Activated CD4-positive, alpha-beta T cell treated with anti-CD3 and anti-CD28 coated beads for 36 hours (primary cell): ENCODE data around the gene PKD2L1. TPM values are rescaled to one million over a fixed set of nuclear protein-coding genes. Genes with fewer than 3 reads are reported as not detected.
"Not testable (repeated sequence)": the region's sequence is repeated elsewhere in the genome, so short reads cannot be mapped to it uniquely, and the experiment has no call there.

Source experiments
- ATAC-seq: fragments of 200-7000 bp; cut with Tn5 transposase; one replicate; pipeline ENCODE4 v1.10.0; 2021; ENCODE audit warnings: mild to moderate bottlenecking, moderate library complexity
- CTCF ChIA-PET: fragments of 350-600 bp; sonication (Branson Sonifier 250); formaldehyde crosslinking; loops from one replicate; lab custom pipeline; 2021; ENCODE audit warnings: antibody characterized with exemption; lab: Charles Lee
- POLR2A ChIA-PET: fragments of 350-600 bp; sonication (Branson Sonifier 250); formaldehyde crosslinking; loops from one replicate; lab custom pipeline; 2021; ENCODE audit warnings: antibody characterized with exemption, inconsistent platforms; lab: Charles Lee
- DNase-seq: peaks from one replicate; pipeline ENCODE4 v3.0.0-alpha.2; 2020
- H3K27ac Mint-ChIP-seq: one replicate; pipeline ENCODE4 v1.8.0; 2021; ENCODE audit warnings: mixed read lengths
- H3K27me3 Mint-ChIP-seq: one replicate; pipeline ENCODE4 v1.8.0; 2021; ENCODE audit warnings: mixed read lengths
- H3K36me3 Mint-ChIP-seq: one replicate; pipeline ENCODE4 v1.8.0; 2021; ENCODE audit warnings: low read depth, mixed read lengths
- H3K4me1 Mint-ChIP-seq: one replicate; pipeline ENCODE4 v1.8.0; 2021; ENCODE audit warnings: mixed read lengths
- H3K4me3 Mint-ChIP-seq: one replicate; pipeline ENCODE4 v1.8.0; 2021; ENCODE audit warnings: mild to moderate bottlenecking, moderate library complexity, mixed read lengths
- H3K9me3 Mint-ChIP-seq: one replicate; pipeline ENCODE4 v1.8.0; 2021; ENCODE audit warnings: low read depth, mixed read lengths
- intact Hi-C, 2 experiments: fragments of 100-400 bp; cut with DNase I in 1 of 2; cut with micrococcal nuclease in 1 of 2; formaldehyde crosslinking; loops; one replicate each; pipeline versions ENCODE4 v1.14.2 to v1.15.1; 2022 to 2024; cut with DNase I, micrococcal nuclease
- total RNA-seq, 2 experiments: library from RNA; stranded (reverse); gene quantifications; one replicate each; pipeline ENCODE4 v1.2.3, GENCODE V29; 2021

The PKD2L1 gene
- total RNA-seq, 2 experiments from 2014 or later = not detected

GRCh38 chr10:100306861-100307260, 23.2 kb downstream of the PKD2L1 start:
- Mint-ChIP-seq H3K4me3 (no peak overlapping the region), H3K9me3 (no peaks in the 10 kb centered on the region), H3K36me3 (no peaks in the 10 kb centered on the region), H3K4me1 (no peaks in the 10 kb centered on the region), H3K27me3 (peaks cover 40% of the 10 kb centered on the region), H3K27ac (no peak overlapping the region)
- ATAC-seq (no peak), DNase-seq (no peak)
- ChIA-PET POLR2A (no interaction called here), CTCF (no interaction called here)
- intact Hi-C loops = no loop called here

- CTCF ChIA-PET = interaction anchor here (0.6 to 1.4 kb wide), 4 partner anchors 111 to 178 kb away, joined by 3 to 5 read pairs (median 4); no protein-coding TSS in a partner anchor
- Mint-ChIP-seq H3K27ac (no peak overlapping the region), H3K4me3 (no peak overlapping the region), H3K9me3 (no peaks in the 10 kb centered on the region), H3K4me1 (no peaks in the 10 kb centered on the region), H3K36me3 (no peaks in the 10 kb centered on the region), H3K27me3 (peaks cover 39% of the 10 kb centered on the region)
- POLR2A ChIA-PET = no interaction called here
- no peak for ATAC-seq
- intact Hi-C loops = no loop called here
- DNase-seq = no peak
Observed at GRCh38 chr10:100304414-100304813, 25.6 kb downstream of the PKD2L1 start.

GRCh38 chr10:100303724-100304319, 26.2 kb downstream of the PKD2L1 start:
- CTCF ChIA-PET = interaction anchor here (0.6 to 1.6 kb wide), 7 partner anchors 19 to 205 kb away, joined by 3 to 6 read pairs (median 3); no protein-coding TSS in a partner anchor
- no peak overlapping the region for H3K27ac Mint-ChIP-seq
- ATAC-seq (no peak), DNase-seq (no peak)
- intact Hi-C loops = loop anchor here in 1 of 2 experiments (1.0 kb wide), 1 partner anchor 129 kb away; no protein-coding TSS in a partner anchor
- no peaks in the 10 kb centered on the region for H3K9me3 Mint-ChIP-seq
- no peaks in the 10 kb centered on the region for H3K36me3 Mint-ChIP-seq
- peaks cover 41% of the 10 kb centered on the region for H3K27me3 Mint-ChIP-seq
- H3K4me3 Mint-ChIP-seq = no peak overlapping the region
- no peaks in the 10 kb centered on the region for H3K4me1 Mint-ChIP-seq
- POLR2A ChIA-PET = no interaction called here

GRCh38 chr10:100301123-100301522, 28.9 kb downstream of the PKD2L1 start:
- H3K9me3 Mint-ChIP-seq, CTCF ChIA-PET, POLR2A ChIA-PET, DNase-seq, H3K4me1 Mint-ChIP-seq, intact Hi-C loops, H3K4me3 Mint-ChIP-seq, H3K27ac Mint-ChIP-seq, H3K36me3 Mint-ChIP-seq, ATAC-seq: not testable (repeated sequence)
- peaks cover 38% of the 10 kb centered on the region for H3K27me3 Mint-ChIP-seq

GRCh38 chr10:100297242-100297641, 32.8 kb downstream of the PKD2L1 start:
- peaks cover 30% of the 10 kb centered on the region for H3K27me3 Mint-ChIP-seq
- no peaks in the 10 kb centered on the region for H3K36me3 Mint-ChIP-seq
- intact Hi-C loops = no loop called here
- H3K4me3 Mint-ChIP-seq = no peak overlapping the region
- DNase-seq = no peak
- no peak overlapping the region for H3K27ac Mint-ChIP-seq
- ChIA-PET CTCF (interaction anchor here (0.7 kb wide), 1 partner anchor 125 kb away, joined by 3 read pairs; no protein-coding TSS in a partner anchor), POLR2A (no interaction called here)
- H3K4me1 Mint-ChIP-seq = no peaks in the 10 kb centered on the region
- H3K9me3 Mint-ChIP-seq = no peaks in the 10 kb centered on the region
- no peak for ATAC-seq

- Mint-ChIP-seq H3K27me3 (peaks cover 23% of the 10 kb centered on the region), H3K4me3 (no peak overlapping the region), H3K27ac (no peak overlapping the region), H3K9me3 (no peaks in the 10 kb centered on the region), H3K4me1 (no peaks in the 10 kb centered on the region), H3K36me3 (no peaks in the 10 kb centered on the region)
- DNase-seq (no peak), ATAC-seq (no peak)
- ChIA-PET CTCF (no interaction called here), POLR2A (no interaction called here)
- intact Hi-C loops = no loop called here
Observed at GRCh38 chr10:100293066-100293465, 37.0 kb downstream of the PKD2L1 start.

GRCh38 chr10:100292300-100292699, 37.7 kb downstream of the PKD2L1 start:
- ChIA-PET CTCF (interaction anchor here (0.5 kb wide), 1 partner anchor 184 kb away, joined by 4 read pairs; no protein-coding TSS in a partner anchor), POLR2A (interaction anchor here (0.6 kb wide), 1 partner anchor 270 kb away, joined by 5 read pairs; no protein-coding TSS in a partner anchor)
- H3K36me3 Mint-ChIP-seq, DNase-seq, H3K9me3 Mint-ChIP-seq, ATAC-seq, H3K4me1 Mint-ChIP-seq, H3K4me3 Mint-ChIP-seq, intact Hi-C loops, H3K27ac Mint-ChIP-seq: not testable (repeated sequence)
- H3K27me3 Mint-ChIP-seq = peaks cover 21% of the 10 kb centered on the region

- intact Hi-C loops = no loop called here
- POLR2A ChIA-PET = no interaction called here
Observed at GRCh38 chr10:100291356-100291755, 38.7 kb downstream of the PKD2L1 start.

GRCh38 chr10:100289641-100290040, 40.4 kb downstream of the PKD2L1 start:
- H3K36me3 Mint-ChIP-seq = peaks cover 15% of the 10 kb centered on the region
- H3K9me3 Mint-ChIP-seq = no peaks in the 10 kb centered on the region
- no peak for ATAC-seq
- H3K4me1 Mint-ChIP-seq = peaks cover 17% of the 10 kb centered on the region
- intact Hi-C loops = no loop called here
- no peak overlapping the region for H3K4me3 Mint-ChIP-seq
- ChIA-PET POLR2A (no interaction called here), CTCF (interaction anchor here (1.3 kb wide), 1 partner anchor 9 kb away, joined by 3 read pairs; no protein-coding TSS in a partner anchor)
- H3K27me3 Mint-ChIP-seq = peaks cover 8% of the 10 kb centered on the region
- no peak for DNase-seq
- no peak overlapping the region for H3K27ac Mint-ChIP-seq

More at GRCh38 chr10:100291356-100291755, 38.7 kb downstream of the PKD2L1 start:
- CTCF ChIA-PET = no interaction called here
- peaks cover 6% of the 10 kb centered on the region for H3K4me1 Mint-ChIP-seq
- no peak for ATAC-seq
- H3K36me3 Mint-ChIP-seq = no peaks in the 10 kb centered on the region
- H3K27me3 Mint-ChIP-seq = peaks cover 16% of the 10 kb centered on the region
- no peaks in the 10 kb centered on the region for H3K9me3 Mint-ChIP-seq
- H3K27ac Mint-ChIP-seq = no peak overlapping the region
- no peak overlapping the region for H3K4me3 Mint-ChIP-seq
- no peak for DNase-seq

GRCh38 chr10:100288196-100288595, 41.8 kb downstream of the PKD2L1 start:
- intact Hi-C loops = no loop called here
- ATAC-seq (no peak), DNase-seq (no peak)
- Mint-ChIP-seq H3K27me3 (peaks cover 3% of the 10 kb centered on the region), H3K4me3 (no peak overlapping the region), H3K27ac (no peak overlapping the region), H3K36me3 (peaks cover 15% of the 10 kb centered on the region), H3K9me3 (no peaks in the 10 kb centered on the region), H3K4me1 (peaks cover 24% of the 10 kb centered on the region)
- POLR2A ChIA-PET = no interaction called here
- CTCF ChIA-PET = interaction anchor here (1.0 to 1.3 kb wide), 2 partner anchors 11 to 194 kb away, joined by 3 read pairs; no protein-coding TSS in a partner anchor

- no peak for DNase-seq
- peak overlapping the region; percentile 100 for H3K4me3 Mint-ChIP-seq
- H3K4me1 Mint-ChIP-seq = peaks cover 24% of the 10 kb centered on the region
- no peak for ATAC-seq
- H3K27ac Mint-ChIP-seq = peak overlapping the region; percentile 39
- peaks cover 3% of the 10 kb centered on the region for H3K27me3 Mint-ChIP-seq
- peaks cover 15% of the 10 kb centered on the region for H3K36me3 Mint-ChIP-seq
- H3K9me3 Mint-ChIP-seq = no peaks in the 10 kb centered on the region
- intact Hi-C loops = loop anchor here in 1 of 2 experiments (2.0 kb wide), 2 partner anchors 21 to 59 kb away; partner anchors contain the start of genes CWF19L1 and SCD
- POLR2A ChIA-PET = interaction anchor here (0.6 to 0.9 kb wide), 2 partner anchors 16 to 21 kb away, joined by 3 read pairs; partner anchors contain the start of gene CWF19L1
- CTCF ChIA-PET = interaction anchor here (1.0 kb wide), 1 partner anchor 194 kb away, joined by 3 read pairs; no protein-coding TSS in a partner anchor
Observed at GRCh38 chr10:100287756-100288155, 42.3 kb downstream of the PKD2L1 start.
